NCI-H128 (cell line): ENCODE data around the gene BAHCC1.

Experiments used
- DNase-seq: peaks from one replicate; lab custom pipeline; 2025; ENCODE audit not compliant: unreplicated experiment; lab: John Stamatoyannopoulos, UW

The BAHCC1 gene

DNA sequence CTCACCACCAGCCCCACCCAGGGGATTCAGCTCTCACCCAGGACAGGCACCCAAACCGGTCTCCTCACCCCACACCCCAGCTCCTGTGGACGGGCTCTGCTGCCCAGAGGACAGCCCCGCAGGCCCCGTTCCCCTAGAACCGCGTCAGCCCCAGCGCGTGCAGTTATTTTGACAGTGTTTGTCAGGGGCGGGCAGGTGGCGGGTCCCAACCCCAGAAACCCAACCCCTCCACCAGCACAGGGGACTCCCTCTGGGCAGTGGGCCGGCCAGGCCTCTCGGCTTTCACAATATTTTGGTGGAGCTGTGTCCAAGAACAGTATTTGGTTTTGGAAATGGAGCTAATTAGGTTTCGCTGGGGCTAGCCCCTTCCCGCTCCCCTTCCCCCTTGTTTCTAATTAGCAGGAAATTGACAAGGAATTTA, 44.8 kb downstream of the BAHCC1 start:
- no peak for DNase-seq

DNA sequence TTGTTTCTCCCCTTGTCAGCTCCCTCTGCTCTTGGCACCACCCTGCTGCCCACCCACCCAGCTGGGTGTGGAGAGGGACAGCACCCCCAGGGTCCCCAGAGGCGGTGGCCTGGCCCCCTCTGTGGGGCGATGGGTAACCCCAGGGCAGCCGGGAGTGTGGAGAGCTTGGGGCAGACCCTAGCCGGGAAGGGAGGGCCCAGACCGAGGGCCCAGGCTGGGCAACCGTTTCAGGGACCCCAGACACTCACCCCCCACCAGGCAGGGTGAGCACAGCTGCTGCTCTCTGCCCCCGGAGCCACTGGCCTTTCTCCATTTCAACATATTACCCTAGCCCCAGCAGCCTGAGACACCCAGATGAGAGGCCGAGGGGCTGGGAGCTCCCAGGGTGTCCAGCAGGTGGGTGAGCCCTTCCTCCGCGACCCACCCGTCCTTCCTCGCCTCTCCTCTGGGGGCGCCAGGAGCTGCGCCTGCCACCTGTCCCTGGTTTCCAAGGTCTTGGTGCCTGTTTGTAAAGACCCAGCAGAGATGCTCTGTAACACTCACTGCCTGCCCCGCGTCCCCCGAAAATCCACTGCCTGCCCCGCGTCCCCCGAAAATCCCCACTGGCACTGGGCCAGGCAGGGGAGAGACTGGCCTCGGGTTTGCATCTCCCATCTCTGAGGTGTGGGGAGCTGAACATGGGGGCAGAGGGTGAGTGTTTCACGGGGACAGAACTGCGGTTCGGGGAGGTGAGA, 45.4 kb downstream of the BAHCC1 start:
- no peak for DNase-seq

DNA sequence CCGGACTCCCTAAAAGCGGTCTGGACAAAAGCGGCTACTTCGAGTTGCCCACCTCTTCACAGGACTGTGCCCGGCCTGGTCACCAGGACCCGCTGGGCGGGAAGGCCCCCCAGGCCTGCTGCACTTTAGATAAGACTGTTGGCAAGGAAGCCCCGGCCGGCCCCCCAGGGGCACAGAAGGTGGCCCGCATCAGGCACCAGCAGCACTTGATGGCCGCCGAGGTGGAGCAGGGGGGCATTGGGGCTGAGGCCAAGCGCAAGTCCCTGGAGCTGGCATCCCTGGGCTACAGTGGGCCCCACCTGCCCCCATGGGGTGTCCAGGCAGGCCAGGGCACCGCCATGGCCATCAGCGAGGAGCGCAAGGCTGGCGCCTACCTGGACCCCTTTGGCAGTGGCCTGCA, 47.5 kb downstream of the BAHCC1 start:
- no peak for DNase-seq

DNA sequence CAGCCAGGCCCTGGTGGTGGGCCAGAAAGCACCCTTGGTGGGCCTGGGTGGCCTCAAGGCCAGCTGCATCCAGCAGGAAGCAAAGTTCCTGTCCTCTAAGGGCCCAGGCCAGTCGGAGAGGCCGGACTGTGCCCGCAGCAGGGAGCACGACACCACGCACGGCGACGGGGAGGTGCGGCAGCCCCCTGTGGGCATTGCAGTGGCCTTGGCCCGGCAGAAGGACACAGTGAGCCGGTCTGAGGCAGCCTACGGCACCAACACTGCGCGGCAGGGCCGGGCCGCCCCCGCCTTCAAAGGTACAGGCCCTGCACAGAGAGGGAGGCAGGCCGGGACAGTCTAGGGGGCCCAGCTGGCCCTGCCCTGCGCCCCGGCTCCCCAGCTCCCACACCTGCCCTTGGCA, 48.0 kb downstream of the BAHCC1 start:
- DNase-seq: no peak

DNA sequence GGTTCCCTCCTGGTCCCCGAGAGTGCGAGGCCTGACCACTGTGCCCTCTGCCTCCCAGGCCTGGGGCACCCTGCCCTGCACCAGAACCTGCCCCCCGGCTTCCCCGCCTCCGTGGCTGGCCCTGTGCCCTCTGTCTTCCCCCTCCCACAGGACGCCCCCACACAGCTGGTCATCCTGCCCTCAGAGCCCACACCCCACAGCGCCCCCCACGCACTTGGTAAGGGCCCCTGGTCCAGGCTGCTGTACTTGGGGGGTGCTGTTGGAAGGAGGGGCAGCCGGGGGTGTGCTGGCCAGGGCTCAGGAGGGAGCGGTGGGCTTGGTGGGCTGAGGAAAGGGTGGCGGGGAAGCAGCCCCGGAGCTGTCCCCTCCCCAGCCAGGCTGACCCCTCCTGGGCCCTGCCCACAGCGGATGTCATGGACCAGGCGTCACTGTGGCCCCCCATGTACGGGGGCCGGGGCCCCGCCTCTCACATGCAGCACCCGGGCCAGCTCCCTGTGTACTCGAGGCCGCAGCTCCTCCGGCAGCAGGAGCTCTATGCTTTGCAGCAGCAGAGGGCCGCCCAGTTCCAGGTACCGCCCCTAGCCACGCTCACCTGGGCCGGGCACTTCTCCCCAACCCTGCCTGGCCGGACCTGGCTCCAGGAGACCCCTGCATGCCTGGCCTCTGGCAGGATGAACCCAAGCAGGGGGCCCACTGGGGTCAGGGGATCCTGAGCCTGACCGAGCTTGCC, 49.5 kb downstream of the BAHCC1 start:
- DNase-seq: no peak

DNA sequence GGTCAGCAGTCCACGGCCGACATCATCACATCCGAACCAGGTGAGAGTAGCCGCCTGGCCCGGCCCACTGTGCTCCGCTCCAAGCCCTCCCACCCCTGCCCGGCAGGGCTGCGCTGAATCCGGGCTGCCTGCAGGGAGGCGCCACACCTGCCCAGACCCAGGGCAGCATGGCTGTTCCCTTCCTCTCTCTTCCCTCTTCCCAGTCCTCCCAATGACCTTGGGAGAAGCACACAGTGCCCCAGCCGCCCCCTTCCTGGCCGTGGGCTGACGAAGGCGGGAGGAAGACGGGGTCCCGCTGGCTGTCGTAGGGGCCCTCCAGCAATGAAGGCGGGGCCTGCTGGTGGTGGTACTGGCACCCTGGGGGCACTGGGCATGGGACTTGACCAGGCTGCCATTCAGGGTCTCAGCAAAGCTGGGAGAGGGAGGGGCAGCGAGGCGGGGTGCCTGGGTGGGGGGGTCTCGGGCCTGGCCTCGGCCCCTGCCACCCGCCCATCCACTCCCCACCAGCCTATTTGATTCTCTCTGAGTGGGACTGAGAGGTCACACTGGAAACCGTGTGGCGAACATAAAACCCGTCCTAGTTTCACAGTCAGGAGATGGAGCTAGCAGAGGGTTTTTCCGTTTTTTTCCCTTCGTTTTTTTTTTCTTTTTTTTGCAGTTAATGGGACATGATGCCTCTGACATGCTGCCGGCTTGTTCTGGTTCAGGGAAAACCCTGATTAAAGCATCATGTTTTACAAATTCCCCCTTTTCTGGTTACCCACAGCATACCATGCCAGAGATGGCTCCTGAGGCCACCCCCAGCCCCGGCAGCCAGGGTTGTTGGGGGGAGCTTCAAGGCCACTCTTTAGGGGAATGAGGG, 50.6 kb downstream of the BAHCC1 start:
- DNase-seq: no peak

DNA sequence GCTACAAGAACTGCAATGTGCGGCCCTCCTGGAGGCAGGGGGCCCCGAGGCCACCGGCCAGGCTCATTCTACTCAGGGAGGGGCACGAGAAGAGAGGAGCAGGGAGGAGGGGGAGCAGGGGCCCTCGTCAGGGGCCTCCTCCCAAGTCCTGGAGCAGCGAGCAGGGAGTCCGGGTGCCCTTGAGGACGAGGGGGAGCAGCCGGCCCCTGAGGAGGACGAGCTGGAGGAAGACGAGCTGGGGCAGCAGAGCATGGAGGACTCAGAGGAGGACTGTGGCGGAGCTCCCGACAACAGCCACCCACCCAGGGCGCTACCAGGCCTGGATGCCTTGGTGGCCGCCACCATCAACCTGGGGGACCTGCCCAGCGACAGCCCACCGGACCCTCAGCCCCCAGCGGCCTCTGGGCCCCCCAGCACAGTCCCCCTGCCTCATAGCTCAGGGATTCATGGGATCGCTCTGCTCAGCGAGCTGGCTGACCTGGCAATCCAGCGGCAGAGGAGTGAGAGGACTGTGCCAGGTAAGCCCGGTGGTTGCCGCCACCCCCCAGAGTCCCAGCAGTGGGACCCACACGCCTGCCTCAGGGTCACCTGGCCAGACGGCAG, 52.2 kb downstream of the BAHCC1 start:
- DNase-seq: no peak

DNA sequence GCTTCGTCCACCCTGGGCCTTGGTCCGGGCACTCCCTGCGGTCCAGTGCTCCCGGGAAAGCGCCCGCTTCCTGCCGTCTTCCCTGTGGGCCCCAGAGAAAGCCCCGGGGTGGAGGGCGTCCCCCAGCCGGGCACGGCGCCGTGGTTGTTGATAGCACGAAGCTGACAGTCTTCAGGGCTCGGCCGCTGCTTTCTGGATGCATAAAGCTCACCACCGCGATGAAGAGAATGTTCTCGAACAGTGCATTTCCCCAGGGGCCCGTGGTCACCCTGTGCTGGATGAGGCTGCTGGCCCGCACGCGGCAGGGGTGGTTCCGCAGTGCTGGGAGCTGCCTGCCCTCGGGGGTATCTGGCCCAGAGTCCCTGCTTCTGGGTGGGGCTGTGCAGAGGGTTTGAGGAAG, 53.2 kb downstream of the BAHCC1 start:
- DNase-seq: no peak

DNA sequence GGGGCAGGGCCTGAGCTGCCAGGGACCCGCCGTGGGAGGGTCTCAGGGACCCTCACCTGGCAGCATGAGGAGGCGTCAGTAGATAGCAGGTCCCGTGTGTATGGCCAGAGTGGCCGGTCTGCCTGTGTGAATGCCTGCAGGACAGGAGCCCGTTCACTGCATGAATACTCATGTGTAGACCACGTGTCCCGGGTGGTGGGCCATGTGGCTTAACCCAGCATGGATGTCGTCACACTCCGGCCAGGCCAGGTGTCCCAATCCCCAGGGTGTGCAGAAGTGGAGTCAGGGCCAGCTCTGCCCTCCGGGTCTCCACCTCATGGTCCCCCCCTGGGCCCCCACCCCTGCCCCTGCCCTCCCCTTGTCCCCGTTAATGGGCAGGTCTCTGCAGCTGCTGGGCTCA, 53.7 kb downstream of the BAHCC1 start:
- no peak for DNase-seq

DNA sequence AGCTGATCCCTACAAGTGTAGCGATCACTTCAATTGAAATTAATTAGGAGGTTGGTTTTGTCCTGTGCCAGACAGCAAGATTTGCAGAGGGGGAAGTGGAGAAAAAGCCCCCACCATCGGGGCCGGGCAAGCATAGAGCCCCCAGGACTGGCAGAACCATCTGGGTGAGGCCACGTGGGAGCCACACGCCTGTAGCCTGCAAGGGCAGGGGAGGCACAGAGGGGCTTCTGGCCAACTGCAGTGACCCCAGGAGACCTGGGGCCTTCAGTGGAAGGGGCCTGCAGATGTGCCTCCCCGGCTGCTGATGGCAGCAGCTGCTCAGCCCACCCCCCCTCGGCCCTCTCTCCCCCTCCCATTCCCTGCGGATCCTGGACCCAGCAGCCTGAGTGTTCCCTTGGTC, 54.1 kb downstream of the BAHCC1 start:
- DNase-seq: no peak

GRCh38 chr17:81451823-81452222, 56.6 kb downstream of the BAHCC1 start:
- no peak for DNase-seq

DNA sequence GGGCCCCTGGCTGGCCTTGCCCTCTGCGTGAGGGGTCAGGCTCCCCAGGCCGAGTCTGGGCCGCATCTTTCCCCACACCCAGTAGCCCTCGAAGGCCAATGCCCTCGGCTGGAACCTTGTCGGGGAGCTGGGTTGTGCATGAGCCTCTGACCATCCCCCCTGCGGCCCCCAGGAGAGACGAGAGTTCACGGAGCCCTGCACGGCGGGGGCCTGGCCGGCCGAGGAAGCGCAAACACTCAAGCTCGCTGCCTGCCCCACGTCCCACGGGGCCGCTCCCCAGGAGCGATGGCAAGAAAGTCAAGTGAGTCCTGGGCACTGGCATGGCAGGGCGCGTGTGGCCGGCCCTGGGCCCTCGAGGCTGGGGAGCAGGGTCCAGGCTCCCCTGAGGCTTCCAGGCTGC, 57.3 kb downstream of the BAHCC1 start:
- DNase-seq: no peak

DNA sequence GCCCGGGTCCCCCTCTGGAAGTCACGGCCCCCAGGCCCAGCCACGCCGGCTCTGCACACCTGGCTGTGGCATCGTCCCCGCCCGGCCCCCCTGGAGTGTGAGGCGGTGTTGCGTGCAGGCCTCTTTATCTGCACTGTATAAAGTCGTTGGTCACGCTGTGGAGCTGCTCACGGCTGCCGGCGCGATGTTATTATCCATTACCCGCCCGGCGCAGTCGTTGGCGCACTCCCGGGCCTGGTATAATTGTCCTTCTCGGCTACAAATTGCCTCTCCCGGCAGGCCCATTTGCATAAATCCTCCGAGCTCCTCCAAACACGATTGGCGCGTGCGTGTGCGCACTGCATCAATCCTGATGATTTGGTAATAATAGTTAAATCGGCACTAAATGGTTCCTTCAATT, 57.8 kb downstream of the BAHCC1 start:
- DNase-seq: peak; percentile 50

GRCh38 chr17:81453712-81454111, 58.5 kb downstream of the BAHCC1 start:
- no peak for DNase-seq

- no peak for DNase-seq
Observed at GRCh38 chr17:81454473-81454872, 59.2 kb downstream of the BAHCC1 start.

- no peak for DNase-seq
Observed at GRCh38 chr17:81455387-81455786, 60.1 kb downstream of the BAHCC1 start.

GRCh38 chr17:81456091-81456490, 60.8 kb downstream of the BAHCC1 start:
- DNase-seq: no peak

DNA sequence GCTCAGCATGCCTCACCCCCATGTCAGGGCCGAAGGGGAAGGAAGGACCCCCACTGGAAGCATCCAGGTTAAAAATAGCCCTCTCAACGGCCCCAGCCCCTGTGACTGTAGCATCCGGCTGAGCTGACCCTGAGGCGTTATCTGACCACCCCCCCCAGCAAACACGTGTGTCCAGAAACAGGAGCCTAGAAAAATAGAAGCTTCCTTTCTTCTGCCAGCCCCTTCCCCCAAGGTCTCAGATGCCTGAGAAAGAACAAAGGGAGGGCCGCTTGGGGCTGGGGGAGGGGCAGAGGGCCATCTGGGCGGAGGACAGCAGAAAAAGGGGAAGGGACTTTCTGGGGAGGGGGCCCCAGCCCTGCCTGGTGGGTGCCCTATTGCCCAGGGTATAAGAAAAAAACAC, 61.5 kb downstream of the BAHCC1 start:
- no peak for DNase-seq

- DNase-seq: no peak
Observed at GRCh38 chr17:81457401-81457800, 62.1 kb downstream of the BAHCC1 start.

GRCh38 chr17:81457917-81458555, 62.8 kb downstream of the BAHCC1 start:
- no peak for DNase-seq

GRCh38 chr17:81458628-81459027, 63.4 kb downstream of the BAHCC1 start:
- DNase-seq: no peak
